Measurements from ENCODE around the gene PPFIA4. TPM values are rescaled to one million over a fixed set of nuclear protein-coding genes. Genes with fewer than 3 reads are reported as not detected.

The PPFIA4 gene
- total RNA-seq, 2 experiments from 2014 or later: 0.93 to 0.98 TPM

DNA sequence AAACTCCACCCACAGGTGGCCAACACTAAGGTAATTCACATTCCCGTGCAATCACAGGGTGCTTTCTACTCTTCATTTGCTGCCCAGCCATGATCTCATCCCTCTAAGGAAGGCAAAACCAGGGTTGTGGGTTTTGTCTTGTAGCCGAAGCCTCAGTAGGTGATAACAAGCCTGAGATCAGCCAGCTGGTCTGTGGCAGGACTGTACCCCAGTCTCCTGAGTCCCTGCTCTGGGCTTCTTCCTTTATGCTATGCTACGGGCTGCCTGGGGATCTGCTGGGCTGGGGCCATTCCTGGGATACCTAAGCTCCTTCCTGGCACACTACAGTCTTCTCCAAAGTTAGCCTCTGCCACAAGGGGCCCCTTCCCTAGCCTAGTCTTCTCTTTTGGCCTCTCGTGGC, 9.8 kb downstream of the PPFIA4 start:
- Mint-ChIP-seq H3K36me3 (ENCODE audit: low read depth) (no peaks in the 10 kb centered on the region), H3K9me3 (no peaks in the 10 kb centered on the region), H3K27ac (no peak overlapping the region), H3K27me3 (peaks cover 6% of the 10 kb centered on the region), H3K4me3 (no peak overlapping the region), H3K4me1 (ENCODE audit: low read depth) (no peaks in the 10 kb centered on the region)
- intact Hi-C loops (cut with DNase I, micrococcal nuclease): loop anchor here in 1 of 2 experiments (5.0 kb wide), 1 partner anchor 301 kb away; no protein-coding TSS in a partner anchor
- Histone ChIP-seq H3K4me3 (ENCODE audit: low read length) (no peak overlapping the region), H3K27ac (ENCODE audit: low read depth in 1 of 2, low read length in 2 of 2) (no peak overlapping the region), H3K4me1 (ENCODE audit: insufficient read depth, low read length) (no peaks in the 10 kb centered on the region), H3K36me3 (ENCODE audit: insufficient read depth, low read length) (no peaks in the 10 kb centered on the region), H3K9me3 (ENCODE audit: control insufficient read depth in 1 of 2, insufficient read depth in 1 of 2, low read length in 2 of 2) (no peaks in the 10 kb centered on the region), H3K27me3 (ENCODE audit: control insufficient read depth in 1 of 2, insufficient read depth in 2 of 2, low read length in 2 of 2) (peaks cover 4 to 6% of the 10 kb centered on the region in 2 experiments)
- ATAC-seq (ENCODE audit: poor library complexity) (no peak), DNase-seq (peak in 1 of 14 experiments; percentile 10)
- CTCF ChIA-PET: no interaction called here
- POLR2A ChIA-PET: no interaction called here
- TF ChIP-seq, protein P1, sequence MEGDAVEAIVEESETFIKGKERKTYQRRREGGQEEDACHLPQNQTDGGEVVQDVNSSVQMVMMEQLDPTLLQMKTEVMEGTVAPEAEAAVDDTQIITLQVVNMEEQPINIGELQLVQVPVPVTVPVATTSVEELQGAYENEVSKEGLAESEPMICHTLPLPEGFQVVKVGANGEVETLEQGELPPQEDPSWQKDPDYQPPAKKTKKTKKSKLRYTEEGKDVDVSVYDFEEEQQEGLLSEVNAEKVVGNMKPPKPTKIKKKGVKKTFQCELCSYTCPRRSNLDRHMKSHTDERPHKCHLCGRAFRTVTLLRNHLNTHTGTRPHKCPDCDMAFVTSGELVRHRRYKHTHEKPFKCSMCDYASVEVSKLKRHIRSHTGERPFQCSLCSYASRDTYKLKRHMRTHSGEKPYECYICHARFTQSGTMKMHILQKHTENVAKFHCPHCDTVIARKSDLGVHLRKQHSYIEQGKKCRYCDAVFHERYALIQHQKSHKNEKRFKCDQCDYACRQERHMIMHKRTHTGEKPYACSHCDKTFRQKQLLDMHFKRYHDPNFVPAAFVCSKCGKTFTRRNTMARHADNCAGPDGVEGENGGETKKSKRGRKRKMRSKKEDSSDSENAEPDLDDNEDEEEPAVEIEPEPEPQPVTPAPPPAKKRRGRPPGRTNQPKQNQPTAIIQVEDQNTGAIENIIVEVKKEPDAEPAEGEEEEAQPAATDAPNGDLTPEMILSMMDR (IDR thresholded peaks at IDR 0.05): no peak

DNA sequence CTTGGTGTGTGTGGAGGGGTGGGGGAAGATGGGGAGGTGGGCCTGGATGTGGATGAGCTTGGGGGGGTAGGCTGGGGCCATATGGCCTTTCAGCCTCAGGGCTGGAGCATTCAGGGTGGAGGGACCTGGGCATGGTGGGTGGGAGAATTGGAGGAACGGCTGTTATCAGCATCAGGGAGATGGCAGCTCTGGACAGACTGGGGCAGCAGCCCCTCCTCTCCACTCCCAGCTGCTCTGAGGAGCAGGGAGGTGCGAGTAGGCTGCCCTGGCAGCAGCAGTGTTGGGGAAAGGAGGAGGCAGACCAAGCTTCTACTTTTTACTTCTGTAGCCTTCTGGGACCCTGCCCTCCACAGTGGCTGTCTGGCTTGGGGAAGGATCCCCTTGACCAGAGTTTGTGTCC, 10.2 kb downstream of the PPFIA4 start:
- intact Hi-C loops (cut with DNase I, micrococcal nuclease): loop anchor here in 1 of 2 experiments (5.0 kb wide), 1 partner anchor 301 kb away; no protein-coding TSS in a partner anchor
- H3K27me3 Mint-ChIP-seq: peaks cover 6% of the 10 kb centered on the region

DNA sequence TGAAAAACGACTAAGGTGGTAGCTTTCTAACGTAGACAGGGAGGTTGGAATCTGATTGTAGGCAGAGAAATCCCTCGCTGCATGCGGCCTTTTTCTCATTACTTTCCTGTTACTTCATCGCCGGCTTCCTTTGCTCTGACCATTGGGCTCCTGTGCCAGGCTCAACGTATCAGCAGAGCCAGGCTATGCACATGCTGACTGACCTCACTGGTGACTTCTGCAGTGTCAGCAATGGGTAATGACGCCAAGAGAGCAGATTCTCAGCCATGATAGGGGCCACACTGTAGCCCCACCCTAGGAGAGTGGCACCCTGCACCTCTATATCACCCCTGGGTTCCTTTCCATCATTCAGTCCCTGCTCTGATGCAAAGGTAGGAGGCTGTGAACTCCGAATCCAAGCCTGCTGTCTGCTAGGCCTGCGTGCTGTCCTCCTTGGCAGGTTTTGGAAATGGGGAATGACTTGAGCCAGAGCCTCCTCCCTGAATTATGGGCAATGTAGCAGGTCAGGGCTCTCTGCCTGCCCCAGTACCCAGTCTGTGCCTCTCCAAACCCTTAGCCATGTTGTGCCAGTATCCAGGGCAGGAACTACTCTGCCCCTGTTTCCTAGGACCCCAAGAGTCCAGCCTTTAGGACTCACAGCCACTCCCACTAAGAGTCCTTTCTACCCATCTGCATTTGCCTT, 11.4 kb downstream of the PPFIA4 start:
- ATAC-seq (ENCODE audit: poor library complexity) (no peak), DNase-seq (peak in 1 of 14 experiments; percentile 6)
- H3K4me1 Mint-ChIP-seq (ENCODE audit: low read depth): no peaks in the 10 kb centered on the region
- H3K4me3 Mint-ChIP-seq: no peak overlapping the region
- H3K4me3 ChIP-seq (ENCODE audit: low read length): no peak overlapping the region
- no peaks in the 10 kb centered on the region for H3K9me3 Mint-ChIP-seq
- POLR2A ChIA-PET: no interaction called here
- H3K9me3 ChIP-seq (ENCODE audit: control insufficient read depth in 1 of 2, insufficient read depth in 1 of 2, low read length in 2 of 2): no peaks in the 10 kb centered on the region
- H3K36me3 ChIP-seq (ENCODE audit: insufficient read depth, low read length): no peaks in the 10 kb centered on the region
- CTCF ChIA-PET: no interaction called here
- intact Hi-C loops (cut with DNase I, micrococcal nuclease): loop anchor here in 1 of 2 experiments (2.0 to 5.0 kb wide), 3 partner anchors 133 to 300 kb away; no protein-coding TSS in a partner anchor
- H3K4me1 ChIP-seq (ENCODE audit: insufficient read depth, low read length): no peaks in the 10 kb centered on the region
- H3K27ac Mint-ChIP-seq: no peak overlapping the region
- peaks cover 6% of the 10 kb centered on the region for H3K27me3 Mint-ChIP-seq
- no peak overlapping the region for H3K27ac ChIP-seq (ENCODE audit: low read depth in 1 of 2, low read length in 2 of 2)
- no peaks in the 10 kb centered on the region for H3K36me3 Mint-ChIP-seq (ENCODE audit: low read depth)
- peaks cover 4 to 6% of the 10 kb centered on the region in 2 experiments for H3K27me3 ChIP-seq (ENCODE audit: control insufficient read depth in 1 of 2, insufficient read depth in 2 of 2, low read length in 2 of 2)
- TF ChIP-seq, protein P1 (IDR thresholded peaks at IDR 0.05): no peak

More for the DNA sequence above, 10.2 kb downstream of the PPFIA4 start:
- ATAC-seq (ENCODE audit: poor library complexity) (no peak), DNase-seq (peak in 1 of 14 experiments; percentile 20)
- TF ChIP-seq, protein P1 (IDR thresholded peaks at IDR 0.05): no peak
- no peak overlapping the region for H3K27ac Mint-ChIP-seq
- H3K4me1 ChIP-seq (ENCODE audit: insufficient read depth, low read length): no peaks in the 10 kb centered on the region
- no peaks in the 10 kb centered on the region for H3K4me1 Mint-ChIP-seq (ENCODE audit: low read depth)
- H3K27me3 ChIP-seq (ENCODE audit: control insufficient read depth in 1 of 2, insufficient read depth in 2 of 2, low read length in 2 of 2): peaks cover 4 to 6% of the 10 kb centered on the region in 2 experiments
- H3K36me3 ChIP-seq (ENCODE audit: insufficient read depth, low read length): no peaks in the 10 kb centered on the region
- H3K4me3 ChIP-seq (ENCODE audit: low read length): no peak overlapping the region
- no peak overlapping the region for H3K4me3 Mint-ChIP-seq
- H3K36me3 Mint-ChIP-seq (ENCODE audit: low read depth): no peaks in the 10 kb centered on the region
- H3K27ac ChIP-seq (ENCODE audit: low read depth in 1 of 2, low read length in 2 of 2): no peak overlapping the region
- no peaks in the 10 kb centered on the region for H3K9me3 ChIP-seq (ENCODE audit: control insufficient read depth in 1 of 2, insufficient read depth in 1 of 2, low read length in 2 of 2)
- ChIA-PET CTCF (no interaction called here), POLR2A (no interaction called here)
- no peaks in the 10 kb centered on the region for H3K9me3 Mint-ChIP-seq
